HEK293 (cell line): Measurements from ENCODE around the gene TBX1.
A peak's percentile ranks its signal among the peaks of the same experiment; 100 is the strongest.

Experiments used
- AEBP2 ChIP-seq: fragments of 450-650 bp; formaldehyde crosslinking; IDR thresholded peaks from 2 replicates; pipeline ENCODE4 v1.5.1; 2016; ENCODE audit warnings: missing biosample characterization, missing genetic modification characterization, borderline replicate concordance
- GLI2 ChIP-seq: fragments of 450-650 bp; formaldehyde crosslinking; IDR thresholded peaks from 2 replicates; pipeline ENCODE4; 2017; ENCODE audit warnings: missing biosample characterization, missing genetic modification characterization, low read depth, borderline replicate concordance
- GLIS2 ChIP-seq: fragments of 450-650 bp; formaldehyde crosslinking; IDR thresholded peaks from 2 replicates; pipeline ENCODE4 v1.5.1; 2016; ENCODE audit warnings: missing biosample characterization, missing genetic modification characterization
- KLF17 ChIP-seq: fragments of 450-650 bp; formaldehyde crosslinking; IDR thresholded peaks from 2 replicates; pipeline ENCODE4 v1.5.1; 2016; ENCODE audit warnings: missing biosample characterization, missing genetic modification characterization
- RBAK ChIP-seq: fragments of 450-650 bp; formaldehyde crosslinking; IDR thresholded peaks from 2 replicates; pipeline ENCODE4 v1.5.1; 2016; ENCODE audit warnings: missing biosample characterization, missing genetic modification characterization
- YY1 ChIP-seq: fragments of 450-650 bp; formaldehyde crosslinking; IDR thresholded peaks from 2 replicates; pipeline ENCODE4 v1.5.1; 2018; ENCODE audit warnings: missing biosample characterization, missing genetic modification characterization
- ZBTB17 ChIP-seq: fragments of 450-650 bp; formaldehyde crosslinking; IDR thresholded peaks from 2 replicates; pipeline ENCODE4 v1.5.1; 2016; ENCODE audit warnings: missing biosample characterization, missing genetic modification characterization
- ZBTB20 ChIP-seq: fragments of 450-650 bp; formaldehyde crosslinking; IDR thresholded peaks from 2 replicates; pipeline ENCODE4 v1.5.1; 2016; ENCODE audit warnings: missing biosample characterization, missing genetic modification characterization
- ZBTB8A ChIP-seq: fragments of 450-650 bp; formaldehyde crosslinking; IDR thresholded peaks from 2 replicates; pipeline ENCODE4 v1.5.1; 2016; ENCODE audit warnings: missing biosample characterization, missing genetic modification characterization
- ZIC2 ChIP-seq: fragments of 450-650 bp; formaldehyde crosslinking; IDR thresholded peaks from 2 replicates; pipeline ENCODE4 v1.5.1; 2016; ENCODE audit warnings: missing biosample characterization, missing genetic modification characterization
- ZNF133 ChIP-seq: fragments of 450-650 bp; formaldehyde crosslinking; IDR thresholded peaks from 2 replicates; pipeline ENCODE4 v1.5.1; 2016; ENCODE audit warnings: missing biosample characterization, missing genetic modification characterization
- ZNF140 ChIP-seq: fragments of 450-650 bp; formaldehyde crosslinking; IDR thresholded peaks from 2 replicates; pipeline ENCODE4 v1.5.1; 2016; ENCODE audit warnings: missing biosample characterization, missing genetic modification characterization
- ZNF169 ChIP-seq: fragments of 450-650 bp; formaldehyde crosslinking; IDR thresholded peaks from 2 replicates; pipeline ENCODE4 v1.5.1; 2016; ENCODE audit warnings: missing biosample characterization, missing genetic modification characterization
- ZNF2 ChIP-seq: fragments of 450-650 bp; formaldehyde crosslinking; IDR thresholded peaks from 2 replicates; pipeline ENCODE4 v1.5.1; 2016; ENCODE audit warnings: missing biosample characterization, missing genetic modification characterization
- ZNF223 ChIP-seq: fragments of 450-650 bp; formaldehyde crosslinking; IDR thresholded peaks from 2 replicates; pipeline ENCODE4 v1.5.1; 2016; ENCODE audit warnings: missing biosample characterization, missing genetic modification characterization
- ZNF26 ChIP-seq: fragments of 450-650 bp; formaldehyde crosslinking; IDR thresholded peaks from 2 replicates; pipeline ENCODE4 v1.5.1; 2016; ENCODE audit warnings: missing biosample characterization, missing genetic modification characterization
- ZNF280C ChIP-seq: fragments of 450-650 bp; formaldehyde crosslinking; IDR thresholded peaks from 2 replicates; pipeline ENCODE4 v1.5.1; 2016; ENCODE audit warnings: missing biosample characterization, missing genetic modification characterization
- ZNF335 ChIP-seq: fragments of 450-650 bp; formaldehyde crosslinking; conservative IDR thresholded peaks from 2 replicates; pipeline ENCODE4 v1.5.1; 2016; ENCODE audit warnings: missing biosample characterization, missing genetic modification characterization
- ZNF341 ChIP-seq: fragments of 450-650 bp; formaldehyde crosslinking; IDR thresholded peaks from 2 replicates; pipeline ENCODE4; 2016; ENCODE audit warnings: low read depth, missing biosample characterization, missing genetic modification characterization
- ZNF473 ChIP-seq: fragments of 450-650 bp; formaldehyde crosslinking; IDR thresholded peaks from 2 replicates; pipeline ENCODE4 v1.5.1; 2017; ENCODE audit warnings: missing biosample characterization, missing genetic modification characterization
- ZNF514 ChIP-seq: fragments of 450-650 bp; formaldehyde crosslinking; IDR thresholded peaks from 2 replicates; pipeline ENCODE4 v1.5.1; 2016; ENCODE audit warnings: missing biosample characterization, missing genetic modification characterization
- ZNF549 ChIP-seq: fragments of 450-650 bp; IDR thresholded peaks from 2 replicates; pipeline ENCODE4 v1.5.1; 2018; ENCODE audit warnings: missing biosample characterization, missing genetic modification characterization, mild to moderate bottlenecking, inconsistent platforms, moderate library complexity
- ZNF585B ChIP-seq: fragments of 450-650 bp; formaldehyde crosslinking; IDR thresholded peaks from 2 replicates; pipeline ENCODE4 v1.5.1; 2016; ENCODE audit warnings: missing biosample characterization, missing genetic modification characterization
- ZNF621 ChIP-seq: fragments of 450-650 bp; formaldehyde crosslinking; IDR thresholded peaks from 2 replicates; pipeline ENCODE4 v1.5.1; 2017; ENCODE audit warnings: missing biosample characterization, missing genetic modification characterization
- ZNF624 ChIP-seq: fragments of 450-650 bp; formaldehyde crosslinking; IDR thresholded peaks from 2 replicates; pipeline ENCODE4 v1.5.1; 2017; ENCODE audit warnings: missing biosample characterization, missing genetic modification characterization
- ZNF629 ChIP-seq: fragments of 450-650 bp; formaldehyde crosslinking; IDR thresholded peaks from 2 replicates; pipeline ENCODE4 v1.5.1; 2017; ENCODE audit warnings: missing biosample characterization, missing genetic modification characterization
- ZNF677 ChIP-seq: fragments of 450-650 bp; IDR thresholded peaks from 2 replicates; pipeline ENCODE4 v1.5.0; 2018; ENCODE audit warnings: missing biosample characterization, mild to moderate bottlenecking, missing genetic modification characterization, moderate library complexity
- ZNF692 ChIP-seq: fragments of 450-650 bp; formaldehyde crosslinking; IDR thresholded peaks from 2 replicates; pipeline ENCODE4 v1.5.1; 2016; ENCODE audit warnings: missing biosample characterization, missing genetic modification characterization
- ZNF701 ChIP-seq: fragments of 450-650 bp; formaldehyde crosslinking; IDR thresholded peaks from 2 replicates; pipeline ENCODE4 v1.5.1; 2016; ENCODE audit warnings: missing biosample characterization, missing genetic modification characterization
- ZNF785 ChIP-seq: fragments of 450-650 bp; formaldehyde crosslinking; IDR thresholded peaks from 2 replicates; pipeline ENCODE4 v1.5.1; 2016; ENCODE audit warnings: missing biosample characterization, missing genetic modification characterization
- ZSCAN18 ChIP-seq: fragments of 450-650 bp; formaldehyde crosslinking; IDR thresholded peaks from 2 replicates; pipeline ENCODE4 v1.5.1; 2016; ENCODE audit warnings: missing biosample characterization, missing genetic modification characterization

Gene TBX1

GRCh38 chr22:19761725-19762567 is 1.4 kb downstream of the TBX1 start (continued):
- TF ChIP-seq ZNF223 (tag by site-specific recombination), result no peak
- 0 out of 2 replicates have a peak, but pooled peaks have one; percentile 9 for TF ChIP-seq ZNF2 (tag by site-specific recombination)
- TF ChIP-seq ZNF692, result no peak
- TF ChIP-seq ZNF169 (tag by site-specific recombination), result no peak
- no peak for TF ChIP-seq ZNF621 (tag by site-specific recombination)
- TF ChIP-seq ZNF140 (tag by site-specific recombination), result no peak
- peak; percentile 24; the same call in 1 of the 2 replicates for TF ChIP-seq GLIS2
- peak; percentile 66 for TF ChIP-seq ZBTB17
- no peak for TF ChIP-seq ZNF473 (tag by site-specific recombination)
- TF ChIP-seq ZNF701, result no peak
- no peak for TF ChIP-seq ZSCAN18 (tag by site-specific recombination)
- TF ChIP-seq ZIC2 (tag by site-specific recombination), result no peak
- TF ChIP-seq ZNF677 (tag by site-specific recombination), result no peak
- no peak for TF ChIP-seq ZNF785 (tag by site-specific recombination)
- TF ChIP-seq ZBTB8A (tag by site-specific recombination), result no peak; the same call in 1 of the 2 replicates
- TF ChIP-seq ZNF335 (tag by site-specific recombination), result peak; percentile 30
- TF ChIP-seq ZNF514, result no peak
- no peak for TF ChIP-seq ZNF26 (tag by site-specific recombination)
- no peak for TF ChIP-seq ZNF624
- TF ChIP-seq ZNF585B (tag by site-specific recombination), result no peak
- TF ChIP-seq ZBTB20, result peak; percentile 40; the same call in 1 of the 2 replicates
- TF ChIP-seq RBAK (tag by site-specific recombination), result no peak
- TF ChIP-seq AEBP2 (tag by site-specific recombination), result no peak
- no peak for TF ChIP-seq YY1 (tag by site-specific recombination)
- no peak for TF ChIP-seq ZNF280C
- TF ChIP-seq ZNF341 (tag by site-specific recombination), result peak; percentile 62
- no peak for TF ChIP-seq ZNF629 (tag by site-specific recombination)
- TF ChIP-seq GLI2, result no peak
- no peak for TF ChIP-seq ZNF133 (tag by site-specific recombination)
- TF ChIP-seq KLF17 (tag by site-specific recombination), result no peak
- no peak for TF ChIP-seq ZNF549 (tag by site-specific recombination)
